H54 (cell line): Measurements from ENCODE around the gene KCTD3.

Experiments
- DNase-seq: peaks from one replicate; pipeline ENCODE4 v3.0.0; 2011; ENCODE audit warnings: low spot score, mixed read lengths; ENCODE audit not compliant: insufficient read length
- FAIRE-seq: peaks from 3 replicates; lab custom pipeline; 2011; peaks lifted over from hg19 to GRCh38; lab: Jason Lieb, UNC
- POLR2A ChIP-seq: IDR thresholded peaks from 2 replicates; pipeline ENCODE4 v1.6.1; 2011; ENCODE audit warnings: low read depth, mild to moderate bottlenecking, low read length

Gene KCTD3

DNA sequence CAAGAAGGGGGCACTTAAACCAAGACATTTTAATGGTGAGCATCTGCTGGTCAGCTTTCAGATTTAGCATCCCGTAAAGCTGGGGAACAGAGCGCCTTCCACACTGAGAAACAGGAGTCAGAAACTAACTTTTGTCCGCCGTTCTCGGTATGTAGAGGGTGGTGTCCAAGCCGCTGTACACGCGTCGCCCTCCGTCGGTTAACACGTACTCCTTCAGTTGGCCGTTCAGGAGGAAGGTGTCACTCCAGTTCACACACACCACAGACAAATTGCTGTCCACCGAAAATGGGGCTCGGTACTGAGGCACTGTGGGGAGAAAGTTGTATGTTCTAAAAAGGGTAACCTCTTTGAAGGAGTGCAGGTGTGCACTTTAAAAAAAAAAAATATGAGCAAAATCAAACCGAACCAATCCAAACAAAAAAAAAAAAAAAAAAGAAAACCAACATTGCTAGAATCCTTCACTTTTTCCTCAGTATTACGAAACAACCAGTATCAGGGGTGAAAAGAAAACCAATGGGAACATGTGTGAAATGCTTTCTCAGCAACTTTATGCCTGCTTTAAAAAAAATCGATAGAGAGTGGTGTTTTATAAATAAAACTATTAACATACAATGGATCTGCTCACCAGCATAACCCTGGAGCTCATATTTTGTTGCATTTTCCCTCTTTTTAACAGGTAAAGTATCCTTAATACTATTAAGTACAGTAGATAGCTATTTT is 73.5 kb downstream of the KCTD3 start:
- no peak for FAIRE-seq

DNA sequence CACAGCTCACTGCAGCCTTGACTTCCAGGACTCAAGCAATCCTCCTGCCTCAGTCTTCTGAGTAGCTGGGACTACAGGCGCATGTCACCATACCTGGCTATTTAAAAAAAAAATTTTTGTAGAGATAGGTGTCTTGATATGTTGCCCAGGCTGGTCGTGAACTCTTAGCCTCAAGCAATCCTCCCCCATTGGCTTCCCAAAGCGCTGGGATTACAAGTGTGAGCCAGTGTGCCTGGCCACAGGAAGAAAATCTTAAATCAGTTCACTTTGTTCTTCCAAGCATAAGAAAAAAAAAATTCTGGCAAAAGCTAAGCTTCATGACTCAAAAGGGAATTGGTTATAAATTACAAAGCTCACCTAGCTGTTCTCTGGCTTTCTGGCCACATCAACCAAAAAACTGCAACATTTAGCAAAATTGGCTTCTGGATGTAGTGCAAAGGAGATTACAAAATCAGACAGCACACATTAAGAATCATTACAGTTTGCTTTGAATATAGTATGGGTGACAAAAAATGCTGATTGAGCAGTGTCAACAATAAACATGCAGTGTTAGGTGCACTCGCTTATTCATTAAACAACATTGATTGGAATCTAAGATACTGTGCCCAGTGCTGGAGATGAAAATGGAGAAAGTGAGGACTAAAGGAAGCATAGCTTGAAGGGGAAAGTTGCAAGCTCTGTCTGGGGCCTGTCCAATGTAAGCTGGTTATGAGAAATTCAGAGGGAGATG is 76.7 kb downstream of the KCTD3 start:
- DNase-seq = no peak
- no peak for TF ChIP-seq POLR2A
- no peak for FAIRE-seq

More for the DNA sequence above, 73.5 kb downstream of the KCTD3 start:
- TF ChIP-seq POLR2A = no peak
- DNase-seq = no peak

DNA sequence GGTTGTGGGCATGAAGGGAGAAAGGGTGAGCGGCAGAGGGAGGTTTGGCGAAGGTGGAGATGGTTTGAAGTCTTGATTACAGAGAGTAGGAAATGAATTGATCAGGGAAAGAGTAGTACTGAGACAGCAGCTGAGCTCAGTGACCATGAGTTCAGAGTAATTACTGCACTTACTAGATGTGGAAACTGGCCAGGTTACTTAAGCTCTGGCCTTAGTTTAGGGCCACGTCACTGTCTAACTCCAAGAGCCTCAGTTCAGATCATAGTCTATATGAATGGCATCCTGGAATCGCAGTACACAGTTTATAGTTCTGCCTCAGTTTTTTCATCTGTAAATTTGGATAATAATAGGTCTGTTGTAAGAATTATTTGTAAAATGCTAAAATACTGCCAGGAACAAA is 78.1 kb downstream of the KCTD3 start:
- DNase-seq (no peak), FAIRE-seq (no peak)
- TF ChIP-seq POLR2A = no peak

DNA sequence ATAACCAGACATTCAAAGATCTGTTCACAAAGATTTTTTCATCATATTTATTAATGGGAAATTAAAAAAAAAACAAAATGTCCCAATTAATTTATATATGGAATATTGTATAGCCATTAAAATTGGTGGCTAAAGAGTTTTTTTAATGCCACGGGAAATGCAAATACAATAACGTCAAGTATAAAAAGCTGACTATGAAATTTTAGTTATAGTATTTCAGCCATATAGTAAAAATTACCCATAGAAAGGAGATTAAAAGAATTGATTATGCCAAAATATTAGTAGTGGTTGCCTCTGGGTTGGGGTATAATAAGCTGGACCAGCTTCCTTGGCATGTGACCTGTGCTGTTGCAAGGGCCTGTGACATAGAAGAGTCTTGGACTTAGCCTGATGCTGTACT is 78.8 kb downstream of the KCTD3 start:
- no peak for TF ChIP-seq POLR2A
- FAIRE-seq (no peak), DNase-seq (no peak)

DNA sequence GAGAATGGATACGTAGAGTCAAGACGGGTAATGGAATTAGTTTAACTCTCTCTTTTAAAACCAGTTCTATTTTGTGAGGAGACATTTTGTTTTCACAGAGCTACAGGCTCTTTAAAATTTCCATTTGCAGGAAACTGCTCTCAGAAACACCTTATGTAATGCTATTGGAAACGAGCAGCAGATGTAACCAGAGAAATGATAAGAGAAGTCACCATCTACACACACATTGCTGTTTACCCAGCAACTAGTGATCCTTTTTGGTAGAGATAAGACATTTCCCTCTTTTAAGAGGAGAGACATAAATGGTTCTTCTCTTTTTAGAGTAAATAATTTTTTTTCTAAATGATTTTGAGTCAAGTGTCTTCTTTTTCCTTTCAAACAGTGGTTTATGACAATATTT is 80.6 kb downstream of the KCTD3 start:
- no peak for TF ChIP-seq POLR2A

DNA sequence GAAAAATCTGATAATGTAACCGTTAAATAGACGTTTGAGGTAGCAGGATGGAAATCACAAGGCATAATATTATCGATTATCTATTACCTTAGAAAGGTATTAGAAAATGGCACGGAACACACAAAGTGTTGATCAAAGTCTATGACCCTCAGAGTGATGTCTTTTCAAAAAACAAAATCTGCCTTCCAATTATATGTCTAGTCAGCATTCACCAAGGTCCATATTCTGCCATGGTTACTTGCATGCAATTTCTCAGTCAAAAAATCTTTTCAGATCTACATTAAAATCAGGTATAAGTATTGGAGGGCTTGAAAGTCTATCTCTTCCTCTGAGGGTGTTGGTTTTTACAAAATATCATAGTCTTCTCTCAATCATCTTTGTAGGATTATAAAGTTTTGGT is 81.9 kb downstream of the KCTD3 start:
- TF ChIP-seq POLR2A = no peak
- DNase-seq (no peak), FAIRE-seq (no peak)

More for the DNA sequence above, 80.6 kb downstream of the KCTD3 start:
- no peak for DNase-seq
- no peak for FAIRE-seq

DNA sequence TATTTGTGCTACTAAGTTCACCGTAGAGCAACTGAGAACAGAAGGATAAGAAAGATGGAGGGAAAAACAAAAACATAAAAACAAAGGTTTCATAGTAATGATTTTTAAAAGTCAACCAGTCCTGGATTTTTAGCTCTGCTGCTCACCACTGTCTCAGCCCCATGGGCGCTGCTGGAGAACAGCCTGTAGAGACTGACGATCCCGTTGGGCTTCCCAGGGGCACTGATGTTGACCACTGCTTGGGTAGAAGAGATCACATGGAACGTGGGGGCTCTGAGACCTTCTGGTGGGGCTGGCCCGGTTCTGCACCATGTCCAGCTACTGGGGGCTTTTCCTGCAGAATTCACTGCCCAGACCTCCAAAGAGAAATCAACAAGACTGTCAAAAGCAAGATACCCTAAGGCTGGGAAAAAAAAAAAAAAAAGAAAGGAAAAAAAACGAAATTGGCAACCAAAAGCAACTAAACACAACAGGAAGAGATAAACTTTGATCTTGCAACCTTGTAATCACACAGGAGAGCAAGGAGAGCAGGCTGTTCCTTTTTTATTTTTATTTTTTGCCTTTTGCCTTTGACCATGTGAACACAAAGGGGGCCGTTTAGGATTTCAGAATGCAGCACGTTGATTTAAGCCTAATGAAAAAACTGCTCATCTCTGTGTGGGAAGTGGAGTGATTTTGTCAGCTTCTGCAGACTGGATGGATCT is 83.5 kb downstream of the KCTD3 start:
- no peak for FAIRE-seq
- no peak for DNase-seq
- no peak for TF ChIP-seq POLR2A

DNA sequence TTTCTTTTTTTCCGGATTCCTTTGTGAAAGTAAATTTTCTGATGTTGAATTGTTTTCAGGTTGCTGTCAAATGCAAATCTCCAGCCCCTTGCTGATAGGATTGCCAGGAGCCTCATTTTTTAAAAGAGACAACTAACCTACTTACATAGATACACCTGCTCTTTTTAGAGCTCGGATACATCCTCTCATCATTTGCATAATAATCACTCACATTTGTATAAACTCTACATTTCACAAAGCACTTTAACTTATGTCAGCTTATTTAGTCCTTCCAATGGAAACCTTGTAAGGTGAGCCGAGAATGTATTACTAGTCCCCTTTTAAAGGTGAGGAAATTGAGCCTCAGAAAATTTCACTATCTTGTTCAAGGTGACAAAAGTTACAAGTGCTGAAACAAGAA is 84.8 kb downstream of the KCTD3 start:
- TF ChIP-seq POLR2A = no peak
- no peak for DNase-seq
- FAIRE-seq = no peak

DNA sequence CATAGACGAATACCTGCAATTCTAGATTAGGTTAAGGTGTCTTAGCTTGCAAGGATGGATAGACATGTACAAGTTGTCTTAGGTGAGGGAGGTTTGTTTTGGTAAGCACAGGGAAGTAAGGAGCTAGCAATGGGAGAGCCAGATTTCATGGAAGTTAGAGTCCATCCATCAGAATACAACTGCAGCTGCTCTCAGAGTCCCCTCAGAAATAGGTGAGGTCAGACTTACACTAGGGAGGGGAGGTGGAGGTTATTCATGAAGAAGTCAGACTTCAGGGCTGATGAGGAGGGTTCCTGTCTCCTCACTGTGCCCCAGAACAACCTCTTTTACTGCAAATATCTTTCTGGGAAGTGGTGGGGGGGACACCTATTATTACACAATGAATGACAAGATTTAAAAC is 85.3 kb downstream of the KCTD3 start:
- DNase-seq (no peak), FAIRE-seq (no peak)
- no peak for TF ChIP-seq POLR2A

DNA sequence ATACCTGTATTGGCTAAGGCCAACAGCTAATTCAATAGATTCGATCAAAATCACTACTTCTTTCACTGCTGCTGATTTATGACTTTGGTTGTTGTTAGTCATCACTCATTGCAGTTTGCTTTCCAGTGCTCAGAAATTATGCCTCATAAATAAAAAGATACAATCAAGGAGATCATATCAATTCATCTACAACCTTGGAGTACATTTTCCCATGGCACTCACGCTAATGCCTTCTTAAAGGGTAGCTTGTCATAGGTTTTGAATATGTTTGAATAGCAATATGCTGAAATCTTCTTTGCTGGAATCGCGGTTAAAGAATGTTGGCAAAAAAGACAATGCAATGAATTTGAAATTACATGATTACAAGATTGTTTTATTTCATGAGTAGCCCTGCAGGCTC is 89.9 kb downstream of the KCTD3 start:
- FAIRE-seq (no peak), DNase-seq (no peak)
- TF ChIP-seq POLR2A = no peak

DNA sequence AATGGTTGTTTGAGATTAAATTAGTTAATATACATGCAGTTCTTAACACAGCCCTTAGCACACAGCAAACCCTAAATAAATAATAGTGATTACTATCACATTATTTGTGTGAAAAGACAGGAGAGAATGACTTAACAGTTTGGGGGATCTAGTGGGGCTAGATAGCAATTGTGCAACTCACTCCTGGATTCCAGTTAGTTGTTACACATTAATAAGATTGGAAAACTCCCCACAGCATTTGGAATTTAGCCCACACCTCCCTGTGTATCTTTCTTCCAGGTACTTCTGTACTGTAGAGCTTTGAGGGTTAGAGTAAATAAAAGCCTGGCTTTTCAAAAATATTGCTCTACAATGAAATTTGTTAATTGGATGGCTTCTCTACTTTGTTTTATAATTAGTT is 93.2 kb downstream of the KCTD3 start:
- FAIRE-seq = no peak
- TF ChIP-seq POLR2A = no peak
- no peak for DNase-seq

DNA sequence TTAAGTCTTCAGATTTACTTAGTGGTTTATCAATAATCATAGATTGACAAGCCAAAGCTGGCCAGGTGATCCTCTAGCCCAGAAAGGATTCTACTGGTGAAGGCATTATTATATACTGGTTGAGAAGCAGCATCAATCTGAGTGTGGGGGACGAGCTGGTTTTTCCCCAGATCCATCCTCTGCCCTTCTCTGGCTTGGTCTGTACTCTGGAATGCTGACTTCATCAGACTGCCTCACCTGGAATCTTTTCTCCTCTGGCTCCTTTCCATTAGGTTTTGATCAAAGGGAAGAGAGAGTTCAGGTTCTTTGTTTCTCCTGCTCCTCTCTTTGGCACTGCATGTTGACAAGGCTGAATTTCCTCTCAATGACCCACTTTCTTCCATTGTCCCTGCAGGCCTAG is 93.9 kb downstream of the KCTD3 start:
- no peak for FAIRE-seq
- no peak for TF ChIP-seq POLR2A

DNA sequence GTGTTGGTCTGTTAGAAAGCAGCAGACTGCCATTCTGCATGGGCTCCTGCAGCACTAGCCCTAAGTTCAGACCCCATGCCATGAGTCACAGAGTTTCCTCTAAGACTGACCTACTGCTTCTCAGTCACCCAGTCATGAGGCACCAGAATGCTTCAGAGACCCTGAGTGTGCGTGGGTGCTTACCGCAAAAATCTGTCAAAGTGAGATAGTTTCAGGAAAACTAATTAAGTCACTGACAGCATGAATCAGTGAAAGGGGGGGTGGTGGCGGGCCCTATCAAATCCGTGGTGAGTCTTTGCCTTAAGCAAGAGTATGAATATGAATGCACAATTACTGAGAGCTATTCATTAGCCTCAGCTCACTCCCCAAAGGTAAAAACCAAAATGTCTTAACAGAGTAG is 98.1 kb downstream of the KCTD3 start:
- FAIRE-seq = no peak
- TF ChIP-seq POLR2A = no peak
- peak; percentile 19 for DNase-seq

More for the DNA sequence above, 93.9 kb downstream of the KCTD3 start:
- no peak for DNase-seq

DNA sequence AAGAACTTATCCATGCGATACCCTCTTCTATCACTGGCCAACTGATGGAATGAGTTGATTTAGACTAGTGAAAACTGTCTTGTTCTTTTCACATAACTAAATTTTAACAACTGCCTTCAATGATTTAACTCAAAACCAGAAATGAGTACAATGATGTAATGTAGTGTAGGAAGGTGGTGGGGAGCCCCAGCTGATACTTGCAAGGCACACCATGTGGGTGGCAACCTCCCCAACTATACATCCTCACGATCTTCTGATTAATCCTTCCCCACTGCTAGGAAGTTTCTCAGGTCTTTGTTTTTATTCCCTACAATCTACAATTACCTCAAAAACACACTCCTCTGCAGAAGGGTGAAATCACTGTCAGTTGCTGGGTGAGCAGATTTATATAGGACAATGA is 100.7 kb downstream of the KCTD3 start:
- no peak for FAIRE-seq
- no peak for DNase-seq
- TF ChIP-seq POLR2A = no peak
